Bronchial epithelial cell (primary cell): ENCODE data around the gene TTI1. TPM values are rescaled to one million over a fixed set of nuclear protein-coding genes. Genes with fewer than 3 reads are reported as not detected.

Experiments used
- DNase-seq: peaks from one replicate; pipeline ENCODE4 v3.0.0-alpha.2; 2010; ENCODE audit warnings: low read depth
- FAIRE-seq: peaks from 2 replicates; lab custom pipeline; 2011; peaks lifted over from hg19 to GRCh38; lab: Jason Lieb, UNC
- H3K27me3 ChIP-seq: 2 replicates; pipeline ENCODE4 v1.5.1; 2011; ENCODE audit warnings: low read length; ENCODE audit not compliant: control insufficient read depth, insufficient read depth
- H3K36me3 ChIP-seq: 2 replicates; pipeline ENCODE4 v1.5.1; 2011; ENCODE audit warnings: low read length; ENCODE audit not compliant: control insufficient read depth, insufficient read depth
- H3K4me3 ChIP-seq: 2 replicates; pipeline ENCODE4 v1.5.1; 2011; ENCODE audit warnings: mild to moderate bottlenecking, low read depth, low read length, control low read depth
- total RNA-seq: library from RNA; depleted of rRNA; stranded (reverse); fragments of >200 nt; gene quantifications from 2 replicates; pipeline ENCODE4 v1.2.1, GENCODE V29; 2014
- TF ChIP-seq, protein P1 (sequence below): IDR thresholded peaks from 2 replicates; pipeline ENCODE4 v1.5.1; 2011; ENCODE audit warnings: mild to moderate bottlenecking, moderate library complexity, low read length, control low read depth, inconsistent platforms; ENCODE audit not compliant: insufficient read depth, severe bottlenecking

The TTI1 gene
- total RNA-seq, 1 donor from 2014 or later, result 14.7 TPM

DNA sequence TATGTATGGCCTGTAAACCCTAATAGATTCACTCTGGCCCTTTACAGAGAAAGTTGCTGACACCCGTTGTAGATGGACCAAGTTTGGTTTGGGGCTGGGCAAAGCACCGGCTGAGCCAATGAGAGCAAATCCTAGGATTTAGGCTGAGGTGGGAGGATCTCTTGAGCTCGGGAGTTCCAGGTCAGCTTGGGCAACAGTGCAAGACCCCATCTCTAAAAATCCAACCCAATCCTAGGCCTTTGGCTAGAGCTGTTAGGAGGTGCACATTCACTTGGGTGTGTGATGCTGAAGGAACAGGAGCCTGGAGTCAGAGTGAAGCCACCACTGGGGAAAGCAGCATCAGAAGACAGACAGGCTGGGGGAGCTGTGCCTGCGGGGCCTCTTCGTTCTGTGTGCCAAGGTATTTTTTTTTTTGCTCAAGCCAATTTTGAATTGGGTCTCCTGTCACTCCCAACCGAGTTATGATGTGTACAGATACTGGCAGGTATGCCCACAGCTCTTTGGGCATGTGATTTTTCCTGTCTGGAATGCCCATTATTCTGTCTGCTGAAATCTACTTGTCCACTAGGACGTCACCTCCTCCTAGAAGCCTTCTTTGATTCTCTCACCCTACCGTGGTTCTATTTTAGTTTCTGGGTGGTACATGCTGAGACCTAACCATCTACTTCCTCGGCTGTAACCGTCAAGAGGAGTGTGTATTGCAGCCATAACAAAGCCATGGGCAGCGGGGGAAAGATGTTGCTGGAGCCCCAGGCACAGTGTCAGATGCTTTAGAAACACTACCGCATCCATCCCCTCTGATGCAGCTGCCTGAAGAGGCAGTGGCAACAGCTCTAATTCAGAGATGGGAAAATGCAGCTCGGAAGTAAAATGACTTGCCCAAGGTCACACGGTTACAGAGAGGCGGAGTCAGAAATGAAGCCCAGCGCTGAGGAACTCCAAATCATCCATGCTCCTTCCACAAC is 54.0 kb downstream of the TTI1 start:
- TF ChIP-seq, protein P1, sequence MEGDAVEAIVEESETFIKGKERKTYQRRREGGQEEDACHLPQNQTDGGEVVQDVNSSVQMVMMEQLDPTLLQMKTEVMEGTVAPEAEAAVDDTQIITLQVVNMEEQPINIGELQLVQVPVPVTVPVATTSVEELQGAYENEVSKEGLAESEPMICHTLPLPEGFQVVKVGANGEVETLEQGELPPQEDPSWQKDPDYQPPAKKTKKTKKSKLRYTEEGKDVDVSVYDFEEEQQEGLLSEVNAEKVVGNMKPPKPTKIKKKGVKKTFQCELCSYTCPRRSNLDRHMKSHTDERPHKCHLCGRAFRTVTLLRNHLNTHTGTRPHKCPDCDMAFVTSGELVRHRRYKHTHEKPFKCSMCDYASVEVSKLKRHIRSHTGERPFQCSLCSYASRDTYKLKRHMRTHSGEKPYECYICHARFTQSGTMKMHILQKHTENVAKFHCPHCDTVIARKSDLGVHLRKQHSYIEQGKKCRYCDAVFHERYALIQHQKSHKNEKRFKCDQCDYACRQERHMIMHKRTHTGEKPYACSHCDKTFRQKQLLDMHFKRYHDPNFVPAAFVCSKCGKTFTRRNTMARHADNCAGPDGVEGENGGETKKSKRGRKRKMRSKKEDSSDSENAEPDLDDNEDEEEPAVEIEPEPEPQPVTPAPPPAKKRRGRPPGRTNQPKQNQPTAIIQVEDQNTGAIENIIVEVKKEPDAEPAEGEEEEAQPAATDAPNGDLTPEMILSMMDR, result no peak
- no peaks in the 10 kb centered on the region for H3K27me3 ChIP-seq
- FAIRE-seq, result no peak
- no peak for DNase-seq
- no peaks in the 10 kb centered on the region for H3K36me3 ChIP-seq
- no peak overlapping the region for H3K4me3 ChIP-seq

DNA sequence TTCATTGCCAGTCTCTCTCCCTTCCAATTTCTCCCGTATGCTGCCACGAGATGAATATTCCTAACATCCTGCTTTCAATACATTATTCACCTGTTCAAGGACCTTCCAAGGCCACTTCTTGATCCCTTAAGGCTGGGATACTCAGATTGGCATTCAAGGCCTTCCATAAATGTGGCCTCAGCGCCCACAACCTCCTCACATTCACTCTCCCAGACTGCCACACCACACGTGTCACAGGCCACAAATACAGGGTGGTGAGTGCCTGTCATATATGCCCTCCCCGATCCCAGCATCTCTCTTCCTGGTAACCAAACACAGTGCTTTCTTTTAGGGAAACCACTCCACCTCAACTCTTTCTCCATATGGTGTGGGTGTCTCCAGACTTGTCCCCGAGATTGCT is 55.5 kb downstream of the TTI1 start:
- H3K4me3 ChIP-seq, result no peak overlapping the region
- no peaks in the 10 kb centered on the region for H3K27me3 ChIP-seq
- DNase-seq (no peak), FAIRE-seq (no peak)
- H3K36me3 ChIP-seq, result no peaks in the 10 kb centered on the region
- TF ChIP-seq, protein P1, result no peak

DNA sequence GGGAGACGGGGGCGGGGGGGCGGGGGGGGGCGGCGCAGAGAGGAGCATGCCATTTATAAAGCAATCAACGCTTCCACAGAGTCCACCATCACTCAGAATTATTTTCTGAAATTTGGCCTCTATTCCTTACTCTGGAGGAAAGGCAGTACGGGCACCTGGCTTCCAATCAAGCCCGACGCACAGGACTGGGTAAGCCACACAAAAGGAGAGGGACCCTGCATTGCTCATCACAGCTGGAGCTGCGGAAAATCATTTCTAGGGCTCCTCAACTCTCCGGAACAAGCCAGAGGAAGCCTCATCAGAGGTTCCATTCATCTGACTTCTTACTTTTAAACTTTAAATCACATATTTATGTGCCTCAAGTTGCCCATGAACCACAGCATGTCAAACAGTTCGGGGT is 55.9 kb downstream of the TTI1 start:
- Histone ChIP-seq H3K4me3 (no peak overlapping the region), H3K36me3 (no peaks in the 10 kb centered on the region), H3K27me3 (no peaks in the 10 kb centered on the region)
- DNase-seq, result no peak
- no peak for FAIRE-seq
- TF ChIP-seq, protein P1, result no peak

DNA sequence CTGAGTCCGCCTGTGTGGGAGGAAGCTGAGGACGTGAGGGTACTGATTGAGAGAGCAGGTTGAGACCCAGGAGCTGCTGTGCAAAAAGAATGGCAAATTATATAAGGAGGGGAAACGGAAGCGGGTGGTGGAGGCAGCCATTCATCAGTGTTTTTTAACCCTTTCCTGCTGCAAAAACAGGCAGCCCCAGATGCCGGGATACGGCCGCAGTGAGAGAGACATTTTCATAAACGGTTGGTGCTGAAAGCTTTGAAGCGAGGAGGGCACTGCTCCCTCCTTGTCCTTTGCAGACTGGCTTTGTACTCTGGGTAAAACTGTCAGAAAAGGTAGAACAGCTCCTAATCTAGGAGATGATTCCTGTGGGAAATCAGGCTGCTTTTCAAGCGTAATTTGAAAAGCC is 56.4 kb downstream of the TTI1 start:
- TF ChIP-seq, protein P1, result no peak
- no peak for DNase-seq
- no peaks in the 10 kb centered on the region for H3K36me3 ChIP-seq
- H3K4me3 ChIP-seq, result no peak overlapping the region
- no peak for FAIRE-seq
- H3K27me3 ChIP-seq, result no peaks in the 10 kb centered on the region

DNA sequence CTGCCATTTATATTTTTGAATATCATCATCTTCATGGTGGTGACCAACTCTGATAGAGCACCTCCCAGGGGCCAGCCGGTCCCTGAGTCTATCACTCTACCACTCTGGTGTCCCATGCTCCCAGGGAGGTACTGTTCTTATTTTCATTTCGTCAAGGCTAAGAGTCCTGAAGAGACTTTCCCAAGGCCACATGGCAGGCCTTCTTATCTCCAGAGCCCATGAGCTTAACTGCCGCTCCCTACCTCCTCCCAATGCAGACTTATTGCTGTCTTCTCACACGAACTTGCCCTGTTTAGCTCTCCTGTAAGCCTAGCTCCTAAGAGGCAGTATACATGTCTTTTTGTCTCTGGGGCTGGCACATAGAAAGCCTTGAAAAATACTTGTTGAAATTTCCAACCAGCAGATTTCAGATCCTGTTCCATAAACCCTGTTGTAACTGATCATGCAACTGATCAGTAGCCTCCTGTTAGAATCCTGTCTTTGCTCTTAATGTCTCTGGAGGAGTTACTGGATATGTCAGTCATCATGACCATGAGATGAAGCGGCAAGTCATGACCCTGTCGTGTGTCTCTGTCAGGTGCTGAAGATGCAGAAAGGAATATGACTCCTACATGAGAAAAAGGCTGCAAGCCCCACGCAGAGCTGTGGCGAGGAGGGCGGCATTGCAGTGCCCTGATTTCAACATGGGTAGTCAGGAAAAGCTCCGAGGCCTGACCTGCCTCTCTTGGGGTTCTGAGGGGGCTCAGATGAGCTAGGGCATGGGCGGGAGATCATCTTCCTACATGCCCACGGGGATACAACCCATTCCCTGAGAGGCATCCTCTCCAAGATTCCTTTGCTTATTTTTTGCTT is 60.0 kb downstream of the TTI1 start:
- no peaks in the 10 kb centered on the region for H3K27me3 ChIP-seq
- H3K36me3 ChIP-seq, result no peaks in the 10 kb centered on the region
- DNase-seq, result no peak
- FAIRE-seq, result peak; percentile 32
- no peak overlapping the region for H3K4me3 ChIP-seq
- TF ChIP-seq, protein P1, result no peak
